Duodenal mucosa (tissue), 2 donors: ENCODE results near the gene PIERCE2.
A peak's percentile ranks its signal among the peaks of the same experiment; 100 is the strongest.
"Not testable (repeated sequence)": the region's sequence is repeated elsewhere in the genome, so short reads cannot be mapped to it uniquely, and the experiment has no call there.

Experiments used
- H3K27ac ChIP-seq: one replicate; pipeline ENCODE4 v1.7.0; 2013; ENCODE audit warnings: low read depth, low read length
- H3K27me3 ChIP-seq, 2 donors: one replicate each; pipeline ENCODE4 v1.7.0; 2013; ENCODE audit warnings: low read length in 2 of 2, control low read depth in 1 of 2; ENCODE audit not compliant: insufficient read depth in 2 of 2, control insufficient read depth in 1 of 2
- H3K36me3 ChIP-seq, 2 donors: one replicate each; pipeline ENCODE4 v1.7.0; 2013; ENCODE audit warnings: low read length in 2 of 2, control low read depth in 1 of 2; ENCODE audit not compliant: insufficient read depth in 2 of 2, control insufficient read depth in 1 of 2
- H3K4me1 ChIP-seq, 2 donors: one replicate each; pipeline ENCODE4 v1.7.0; 2013; ENCODE audit warnings: low read length in 2 of 2, control low read depth in 1 of 2; ENCODE audit not compliant: insufficient read depth in 2 of 2, control insufficient read depth in 1 of 2
- H3K4me3 ChIP-seq, 2 donors: one replicate each; pipeline ENCODE4 v1.7.0; 2013; ENCODE audit warnings: low read length in 2 of 2, low read depth in 1 of 2
- H3K9ac ChIP-seq, 2 donors: one replicate each; pipeline ENCODE4 v1.7.0; 2013; ENCODE audit warnings: low read length in 2 of 2, low read depth in 1 of 2
- H3K9me3 ChIP-seq, 2 donors: one replicate each; pipeline ENCODE4 v1.7.0; 2013; ENCODE audit warnings: low read length in 2 of 2, control low read depth in 1 of 2; ENCODE audit not compliant: control insufficient read depth in 1 of 2

PIERCE2 gene

GRCh38 chr15:55389264-55389607 is 19.1 kb upstream of the PIERCE2 start:
- no peak overlapping the region for H3K27ac ChIP-seq
- peaks cover 4 to 5% of the 10 kb centered on the region in 2 donors for H3K36me3 ChIP-seq
- H3K9ac ChIP-seq: no peak overlapping the region
- H3K9me3 ChIP-seq: no peaks in the 10 kb centered on the region
- no peak overlapping the region for H3K4me3 ChIP-seq
- no peaks in the 10 kb centered on the region for H3K27me3 ChIP-seq
- no peaks in the 10 kb centered on the region for H3K4me1 ChIP-seq

- no peaks in the 10 kb centered on the region for H3K36me3 ChIP-seq
- H3K4me3 ChIP-seq: no peak overlapping the region
- H3K27ac ChIP-seq: no peak overlapping the region
- peaks cover 0 to 4% of the 10 kb centered on the region in 2 donors for H3K9me3 ChIP-seq
- no peak overlapping the region for H3K9ac ChIP-seq
- no peaks in the 10 kb centered on the region for H3K4me1 ChIP-seq
- no peaks in the 10 kb centered on the region for H3K27me3 ChIP-seq
Measured at GRCh38 chr15:55394694-55395093, 13.6 kb upstream of the PIERCE2 start.

DNA sequence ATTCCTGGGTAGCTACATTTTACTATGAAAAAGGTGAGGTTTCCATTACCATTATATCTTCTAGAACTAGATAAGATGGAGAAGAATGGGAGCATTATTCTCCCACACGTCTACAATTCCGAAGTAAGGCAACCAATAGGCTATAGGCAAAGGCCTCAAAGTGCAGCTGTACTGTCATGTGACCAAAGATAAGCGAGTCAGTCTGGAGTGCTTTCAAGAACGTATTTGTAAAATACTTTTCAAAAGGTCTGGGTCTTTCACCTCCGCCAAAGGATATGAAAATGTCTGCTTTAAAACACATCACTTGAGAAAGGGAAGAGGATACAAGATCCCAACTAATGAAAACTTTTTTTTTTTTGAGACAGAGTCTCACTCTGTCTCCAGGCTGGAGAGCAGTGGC is 10.1 kb upstream of the PIERCE2 start:
- no peak overlapping the region for H3K9ac ChIP-seq
- peaks cover 0 to 4% of the 10 kb centered on the region in 2 donors for H3K9me3 ChIP-seq
- H3K36me3 ChIP-seq: no peaks in the 10 kb centered on the region
- H3K27me3 ChIP-seq: no peaks in the 10 kb centered on the region
- H3K27ac ChIP-seq: no peak overlapping the region
- peaks cover under 1 to 12% of the 10 kb centered on the region in 2 donors for H3K4me1 ChIP-seq
- H3K4me3 ChIP-seq: no peak overlapping the region

DNA sequence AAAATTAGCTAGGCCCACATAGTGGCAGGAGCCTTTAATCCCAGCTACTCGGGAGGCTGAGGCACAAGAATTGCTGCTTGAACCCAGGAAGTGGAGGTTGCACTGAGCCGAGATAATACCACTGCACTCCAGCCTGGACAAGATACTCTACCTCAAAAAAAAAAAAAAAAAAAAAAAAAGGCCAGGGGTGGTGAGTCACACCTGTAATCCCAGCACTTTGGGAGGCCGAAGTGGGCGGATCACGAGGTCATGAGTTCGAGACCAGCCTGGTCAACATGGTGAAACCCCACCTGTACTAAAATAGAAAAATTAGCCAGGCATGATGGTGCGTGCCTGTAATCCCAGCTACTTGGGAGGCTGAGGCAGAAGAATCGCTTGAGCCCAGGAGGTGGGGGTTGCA is 8.2 kb upstream of the PIERCE2 start:
- H3K36me3 ChIP-seq, H3K27ac ChIP-seq, H3K27me3 ChIP-seq, H3K4me3 ChIP-seq, H3K9me3 ChIP-seq, H3K9ac ChIP-seq: not testable (repeated sequence)
- H3K4me1 ChIP-seq: peaks cover 10 to 25% of the 10 kb centered on the region in 2 donors

DNA sequence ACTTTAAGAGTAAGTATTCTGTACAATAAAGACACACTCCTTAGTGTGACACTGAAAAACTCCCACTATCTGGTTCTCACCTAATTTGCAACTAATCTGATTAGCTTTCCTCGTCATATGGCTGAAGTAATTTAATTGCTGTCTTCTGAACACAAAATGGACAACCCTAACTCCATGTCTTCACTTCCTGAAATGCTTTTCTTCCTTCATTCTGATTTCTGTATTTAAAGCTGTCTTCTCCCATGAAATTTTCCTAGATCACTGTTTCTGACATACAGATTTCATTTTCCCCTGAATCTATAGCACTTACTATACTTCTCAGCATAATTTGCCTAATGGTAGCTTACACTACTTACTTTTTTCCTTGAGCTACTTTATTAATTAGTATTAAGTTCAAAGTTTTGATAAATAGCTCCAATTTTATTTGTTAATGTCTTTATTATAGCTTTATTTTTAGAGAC is 6.5 kb upstream of the PIERCE2 start:
- Histone ChIP-seq H3K27me3 (no peaks in the 10 kb centered on the region), H3K9me3 (no peaks in the 10 kb centered on the region), H3K4me1 (peaks cover 10 to 25% of the 10 kb centered on the region in 2 donors), H3K9ac (no peak overlapping the region), H3K36me3 (no peaks in the 10 kb centered on the region), H3K27ac (no peak overlapping the region), H3K4me3 (no peak overlapping the region)

- no peak overlapping the region for H3K9ac ChIP-seq
- H3K4me3 ChIP-seq: no peak overlapping the region
- H3K27ac ChIP-seq: no peak overlapping the region
- no peaks in the 10 kb centered on the region for H3K9me3 ChIP-seq
- H3K36me3 ChIP-seq: no peaks in the 10 kb centered on the region
- no peaks in the 10 kb centered on the region for H3K27me3 ChIP-seq
- H3K4me1 ChIP-seq: peaks cover 10 to 25% of the 10 kb centered on the region in 2 donors
Measured at GRCh38 chr15:55402707-55403106, 5.6 kb upstream of the PIERCE2 start.

DNA sequence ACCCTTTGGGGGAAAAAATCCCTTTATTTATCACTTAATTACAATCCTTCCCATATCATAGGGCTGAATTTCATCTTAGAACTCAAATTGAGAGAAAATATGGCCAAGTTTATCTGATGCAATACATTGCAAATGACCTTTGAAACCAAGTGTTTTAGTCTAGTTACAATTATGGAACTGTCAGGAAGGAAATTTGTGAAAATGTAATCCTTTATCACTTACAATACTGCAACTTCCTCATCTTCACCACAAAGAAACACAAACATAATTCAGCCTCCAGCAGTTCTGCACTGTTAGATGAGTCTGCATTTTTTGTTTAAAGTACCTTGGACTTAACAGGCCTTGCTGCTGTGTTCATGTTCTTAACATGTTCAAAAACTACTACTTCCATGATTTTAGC is 4.8 kb upstream of the PIERCE2 start:
- Histone ChIP-seq H3K9me3 (no peaks in the 10 kb centered on the region), H3K27me3 (no peaks in the 10 kb centered on the region), H3K4me1 (peaks cover 10 to 25% of the 10 kb centered on the region in 2 donors), H3K36me3 (no peaks in the 10 kb centered on the region), H3K9ac (no peak overlapping the region), H3K4me3 (no peak overlapping the region), H3K27ac (no peak overlapping the region)

GRCh38 chr15:55407498-55408011 is 740 bp upstream of the PIERCE2 start:
- peaks cover 15 to 19% of the 10 kb centered on the region in 2 donors for H3K4me1 ChIP-seq
- no peaks in the 10 kb centered on the region for H3K27me3 ChIP-seq
- peak overlapping the region; percentile 94 for H3K27ac ChIP-seq
- no peaks in the 10 kb centered on the region for H3K36me3 ChIP-seq
- H3K9ac ChIP-seq: peak overlapping the region; percentile 89 to 95
- no peaks in the 10 kb centered on the region for H3K9me3 ChIP-seq
- H3K4me3 ChIP-seq: peak overlapping the region; percentile 91 to 94

- H3K36me3 ChIP-seq, H3K27me3 ChIP-seq, H3K27ac ChIP-seq, H3K9me3 ChIP-seq, H3K4me1 ChIP-seq: not testable (repeated sequence)
- Histone ChIP-seq H3K9ac (peak overlapping the region; percentile 89 to 95), H3K4me3 (peak overlapping the region; percentile 91 to 94)
Measured at GRCh38 chr15:55408976-55409375, 681 bp downstream of the PIERCE2 start.

- H3K27ac ChIP-seq, H3K27me3 ChIP-seq, H3K9ac ChIP-seq, H3K4me1 ChIP-seq, H3K4me3 ChIP-seq, H3K9me3 ChIP-seq, H3K36me3 ChIP-seq: not testable (repeated sequence)
Measured at GRCh38 chr15:55417678-55418077, 9.4 kb downstream of the PIERCE2 start.
